HL-60/S4 treated with phorbol 12-myristate 13-acetate at 8.2 ng/mL for 4 days and 3 days (cell line): Measurements from ENCODE around the gene RHD.
"Not testable (repeated sequence)": the region's sequence is repeated elsewhere in the genome, so short reads cannot be mapped to it uniquely, and the experiment has no call there.

ENCODE experiments used
- in situ Hi-C: fragments of 300-500 bp; cut with MboI; formaldehyde crosslinking; loops from 2 replicates; pipeline ENCODE4 v1.15.0; 2022; ENCODE audit warnings: low sequenced_read_pairs

RHD gene

GRCh38 chr1:25256578-25256965 is 15.7 kb upstream of the RHD start:
- in situ Hi-C loops: no loop called here

DNA sequence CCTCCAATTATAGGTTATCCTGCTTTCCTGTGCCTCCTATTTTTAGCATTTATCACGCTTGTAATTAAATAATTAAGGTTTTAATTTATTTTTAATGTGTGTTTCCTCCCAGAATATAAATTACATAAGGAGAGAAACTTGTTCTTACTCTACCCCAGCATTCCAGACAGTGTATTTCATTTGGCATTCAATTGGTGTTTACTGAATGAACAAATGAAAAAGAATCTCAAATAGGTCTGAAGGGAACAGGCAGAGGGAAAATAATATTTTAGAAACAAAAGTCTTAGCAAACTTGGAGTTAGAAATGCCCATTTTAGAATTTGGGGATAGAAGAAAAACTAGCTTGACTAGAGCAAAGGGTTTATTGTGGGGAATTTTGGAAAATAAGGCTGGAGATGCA is 15.1 kb upstream of the RHD start:
- in situ Hi-C loops: no loop called here

- in situ Hi-C loops: not testable (repeated sequence)
Measured at GRCh38 chr1:25259813-25260212, 12.5 kb upstream of the RHD start.

DNA sequence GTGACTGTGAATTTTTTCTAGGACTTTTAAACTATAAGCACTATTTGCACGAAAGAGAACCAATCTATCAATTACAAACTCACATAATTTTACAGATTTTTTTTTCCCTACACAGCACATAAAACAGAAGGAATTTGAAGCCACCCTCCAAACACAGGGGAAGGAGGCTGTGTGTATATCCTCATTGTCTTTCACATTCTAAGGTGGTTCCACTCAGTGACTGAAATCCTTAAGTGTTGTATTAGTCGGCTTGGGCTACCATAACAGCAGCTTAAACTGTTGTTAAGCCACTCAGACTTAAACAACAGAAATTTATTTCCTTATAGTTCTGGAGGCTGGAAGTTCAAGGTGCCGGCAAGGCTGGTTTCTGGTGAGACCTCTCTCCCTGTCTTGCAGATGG is 12.0 kb upstream of the RHD start:
- in situ Hi-C loops: not testable (repeated sequence)

GRCh38 chr1:25266554-25267287 is 5.6 kb upstream of the RHD start:
- in situ Hi-C loops: not testable (repeated sequence)

DNA sequence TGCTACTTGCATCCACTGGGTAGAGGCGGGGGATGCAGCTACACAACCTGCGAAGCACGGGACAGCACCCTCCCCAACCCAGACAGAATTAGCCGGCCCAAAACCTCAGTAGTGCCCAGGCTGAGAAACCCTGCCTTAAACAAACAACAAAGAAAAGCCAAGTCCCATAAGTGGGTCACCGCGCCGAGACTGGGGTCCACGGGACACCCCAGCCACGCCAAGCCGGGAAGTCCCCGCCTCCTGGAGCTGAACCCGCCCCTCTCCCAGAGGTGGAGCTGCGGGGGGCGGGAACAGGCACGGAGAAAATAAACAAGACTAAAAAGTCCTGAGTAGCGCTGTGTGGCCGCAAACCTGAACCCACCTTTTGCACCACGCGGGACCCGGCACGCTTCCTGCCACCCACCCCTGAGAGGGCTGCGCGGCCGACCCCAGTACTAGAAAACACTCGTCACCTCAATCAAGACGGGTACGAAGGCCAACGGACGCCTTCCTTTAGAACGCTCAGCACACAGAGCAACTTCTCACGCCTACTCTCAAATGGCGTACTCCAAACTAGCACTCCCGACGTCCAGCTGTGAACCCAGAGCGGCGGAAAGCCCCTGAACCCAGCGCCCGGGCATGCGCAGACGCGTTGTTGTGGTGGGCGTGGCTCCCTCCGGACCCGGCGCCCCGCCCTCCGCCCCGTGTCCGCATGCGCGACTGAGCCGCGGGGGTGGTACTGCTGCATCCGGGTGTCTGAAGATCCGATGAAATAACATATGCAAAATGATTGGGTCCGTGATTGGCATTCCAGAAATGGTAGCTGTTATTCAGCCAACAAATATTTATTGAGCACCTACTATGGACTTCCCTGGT is 4.8 kb upstream of the RHD start:
- in situ Hi-C loops: not testable (repeated sequence)

DNA sequence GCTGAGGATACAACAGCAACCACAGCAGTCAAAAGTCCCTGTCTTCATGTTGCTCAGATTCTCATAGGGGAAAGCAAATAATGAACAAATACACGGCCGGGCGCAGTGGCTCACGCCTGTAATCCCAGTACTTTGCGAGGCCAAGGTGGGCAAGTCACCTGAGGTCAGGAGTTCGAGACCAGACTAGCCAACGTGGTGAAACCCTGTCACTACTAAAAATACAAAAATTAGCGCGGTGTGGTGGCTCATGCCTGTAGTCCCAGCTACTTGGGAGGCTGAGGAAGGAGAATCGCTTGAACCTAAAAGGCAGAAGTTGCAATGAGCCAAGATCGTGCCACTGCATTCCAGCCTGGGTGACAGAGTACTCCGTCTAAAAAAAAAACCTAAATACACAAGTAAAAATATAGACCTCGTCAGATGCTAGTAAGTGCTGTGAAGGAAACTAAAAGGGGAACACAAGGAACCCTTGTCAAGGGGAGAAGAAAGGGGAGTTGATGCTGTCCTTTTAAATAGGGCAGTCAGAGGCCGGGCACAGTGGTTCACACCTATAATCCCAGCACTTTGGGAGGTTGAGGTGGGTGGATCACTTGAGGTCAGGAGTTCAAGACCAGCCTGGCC is 4.1 kb upstream of the RHD start:
- in situ Hi-C loops: not testable (repeated sequence)

GRCh38 chr1:25275648-25276047 is 3.3 kb downstream of the RHD start:
- in situ Hi-C loops: not testable (repeated sequence)

DNA sequence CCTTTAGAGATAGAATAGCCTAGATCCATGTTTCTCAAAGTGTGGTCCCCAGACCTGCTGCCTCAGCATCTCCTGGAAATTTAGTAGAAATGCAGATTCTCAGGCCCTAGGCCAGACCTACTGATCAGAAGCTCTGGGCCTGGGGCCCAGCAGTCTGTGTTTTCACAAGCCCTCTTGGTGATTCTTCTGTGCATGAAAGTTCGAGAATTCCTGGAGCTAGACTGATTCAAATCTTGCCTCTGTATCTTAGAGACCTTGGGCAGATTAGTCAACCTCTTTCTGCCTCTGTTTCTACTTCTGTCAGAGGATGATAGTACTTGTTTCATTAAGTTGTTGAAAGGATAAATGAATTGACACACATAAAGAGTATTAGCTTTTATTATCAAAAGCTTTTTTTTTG is 5.0 kb downstream of the RHD start:
- in situ Hi-C loops: not testable (repeated sequence)

DNA sequence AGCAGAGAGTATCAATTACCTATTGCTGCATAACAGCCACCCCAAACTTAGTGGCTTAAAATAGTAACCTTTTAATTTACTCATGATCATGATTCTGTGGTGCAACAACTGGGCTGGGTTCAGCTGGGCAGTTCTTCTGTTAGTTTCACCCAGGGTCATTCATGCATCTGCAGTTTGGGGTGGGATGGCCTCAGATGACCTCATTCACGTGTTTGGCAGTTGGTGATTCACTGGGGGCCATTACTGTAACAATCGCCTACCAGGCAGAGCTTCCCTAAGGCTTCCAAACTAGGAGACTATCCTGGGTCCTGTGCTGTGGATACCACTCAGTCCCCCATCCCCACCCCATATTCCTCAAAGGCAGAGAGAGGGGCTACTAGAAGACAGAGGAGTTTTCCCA is 6.0 kb downstream of the RHD start:
- in situ Hi-C loops: not testable (repeated sequence)

GRCh38 chr1:25278790-25279189 is 6.5 kb downstream of the RHD start:
- in situ Hi-C loops: not testable (repeated sequence)

GRCh38 chr1:25279693-25280111 is 7.4 kb downstream of the RHD start:
- in situ Hi-C loops: not testable (repeated sequence)

DNA sequence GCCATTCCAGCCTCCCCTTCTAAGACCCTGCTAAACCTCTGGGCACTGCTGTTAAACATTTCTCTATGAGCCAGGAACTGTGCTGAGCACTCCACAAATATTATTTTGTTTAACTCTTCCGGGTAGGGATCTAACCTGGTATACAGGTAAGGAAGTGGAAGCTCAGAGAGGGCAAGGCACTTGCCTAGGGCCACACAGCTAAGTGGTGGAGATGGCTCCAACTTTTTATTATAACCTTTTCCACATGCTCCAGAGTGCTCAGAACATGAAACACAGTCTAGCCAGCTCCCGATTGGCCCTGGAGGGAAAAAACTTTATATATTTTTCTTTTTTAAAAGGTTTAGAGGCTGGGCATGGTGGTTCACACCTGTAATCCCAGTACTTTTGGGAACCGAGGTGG is 13.6 kb downstream of the RHD start:
- in situ Hi-C loops: not testable (repeated sequence)

DNA sequence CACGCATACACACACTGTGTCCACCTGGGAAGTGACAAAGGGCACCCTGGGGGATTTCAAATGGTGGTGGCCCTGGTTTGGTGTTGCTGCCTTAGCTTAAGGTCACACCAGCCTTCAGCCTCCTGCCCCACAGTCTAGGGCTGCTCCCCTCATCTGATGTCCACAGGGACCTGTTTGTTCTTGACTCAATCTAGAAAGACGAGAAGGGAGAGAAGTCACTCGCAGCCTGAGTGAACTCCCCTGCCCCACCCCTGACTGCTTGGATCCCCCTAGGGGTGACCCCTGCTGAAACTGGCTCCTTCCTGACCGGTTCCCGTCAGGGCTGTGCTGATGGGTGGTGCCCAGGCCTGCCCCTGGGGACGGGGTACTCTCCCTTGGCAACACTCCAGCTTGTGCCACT is 14.9 kb downstream of the RHD start:
- in situ Hi-C loops: not testable (repeated sequence)

- in situ Hi-C loops: not testable (repeated sequence)
Measured at GRCh38 chr1:25288573-25289101, 16.3 kb downstream of the RHD start.

GRCh38 chr1:25290043-25290442 is 17.7 kb downstream of the RHD start:
- in situ Hi-C loops: not testable (repeated sequence)

GRCh38 chr1:25293426-25293825 is 21.1 kb downstream of the RHD start:
- in situ Hi-C loops: not testable (repeated sequence)

GRCh38 chr1:25294889-25295826 is 22.8 kb downstream of the RHD start:
- in situ Hi-C loops: not testable (repeated sequence)

DNA sequence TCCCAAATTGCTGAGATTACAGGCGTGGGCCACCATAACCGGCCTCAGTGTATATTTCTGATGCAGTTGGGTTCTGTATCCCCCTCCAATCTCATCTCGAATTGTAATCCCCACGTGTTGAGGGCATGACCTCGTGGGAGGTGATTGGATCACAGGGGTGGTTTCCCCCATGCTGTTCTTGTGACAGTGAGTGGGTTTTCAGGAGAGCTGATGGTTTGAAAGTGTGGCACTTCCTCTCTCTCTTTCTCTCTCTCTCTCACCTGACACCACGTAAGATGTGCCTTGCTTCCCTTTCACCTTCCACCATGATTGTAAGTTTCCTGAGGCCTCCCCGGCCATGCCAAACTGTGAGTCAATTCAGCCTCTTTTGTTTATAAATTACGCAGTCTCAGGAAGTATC is 24.2 kb downstream of the RHD start:
- in situ Hi-C loops: not testable (repeated sequence)

- in situ Hi-C loops: not testable (repeated sequence)
Measured at GRCh38 chr1:25300729-25301128, 28.4 kb downstream of the RHD start.
